Fibroblast of lung (primary cell): ENCODE results near the gene CLMN.

ENCODE experiments used
- EZH2 ChIP-seq: IDR thresholded peaks from 2 replicates; pipeline ENCODE4 v1.5.1; 2012; ENCODE audit warnings: low read length, control low read depth, mild to moderate bottlenecking; ENCODE audit errors: missing control alignments
- TF ChIP-seq, protein P1 (sequence below), 2 donors: IDR thresholded peaks in 1 of 2; conservative IDR thresholded peaks in 1 of 2; 1 replicate in 1 of 2; 2 replicates in 1 of 2; pipeline ENCODE4 v1.5.1; 2011 to 2012; ENCODE audit warnings: low read length in 2 of 2, control low read depth in 1 of 2, inconsistent platforms in 1 of 2, low read depth in 1 of 2, mild to moderate bottlenecking in 1 of 2

DNA sequence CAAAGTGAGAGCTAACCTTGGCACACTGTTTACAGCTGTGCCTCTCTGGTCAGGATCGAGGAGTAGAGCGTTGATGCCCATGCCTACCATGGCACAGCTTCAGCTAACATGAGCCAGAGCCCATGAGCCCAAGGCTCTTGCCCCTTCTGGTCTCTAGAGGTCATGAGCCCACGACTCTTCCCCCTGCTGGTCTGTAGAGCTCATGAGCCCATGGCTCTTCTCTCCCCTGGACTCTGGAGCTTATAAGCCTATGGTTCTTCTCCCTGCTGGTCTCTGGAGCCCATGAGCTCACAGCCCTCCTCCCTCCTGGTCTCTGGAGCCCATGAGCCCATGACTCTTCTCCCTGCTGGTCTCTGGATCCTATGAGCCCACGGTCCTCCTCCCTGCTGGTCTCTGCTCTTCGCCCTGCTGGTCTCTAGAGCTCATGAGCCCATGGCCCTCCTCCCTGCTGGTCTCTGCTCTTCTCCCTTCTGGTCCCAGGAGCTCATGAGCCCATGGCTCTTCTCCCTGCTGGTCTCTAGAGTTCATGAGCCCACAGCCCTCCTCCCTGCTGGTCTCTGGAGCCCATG lies 16.6 kb upstream of the CLMN start:
- TF ChIP-seq, protein P1, sequence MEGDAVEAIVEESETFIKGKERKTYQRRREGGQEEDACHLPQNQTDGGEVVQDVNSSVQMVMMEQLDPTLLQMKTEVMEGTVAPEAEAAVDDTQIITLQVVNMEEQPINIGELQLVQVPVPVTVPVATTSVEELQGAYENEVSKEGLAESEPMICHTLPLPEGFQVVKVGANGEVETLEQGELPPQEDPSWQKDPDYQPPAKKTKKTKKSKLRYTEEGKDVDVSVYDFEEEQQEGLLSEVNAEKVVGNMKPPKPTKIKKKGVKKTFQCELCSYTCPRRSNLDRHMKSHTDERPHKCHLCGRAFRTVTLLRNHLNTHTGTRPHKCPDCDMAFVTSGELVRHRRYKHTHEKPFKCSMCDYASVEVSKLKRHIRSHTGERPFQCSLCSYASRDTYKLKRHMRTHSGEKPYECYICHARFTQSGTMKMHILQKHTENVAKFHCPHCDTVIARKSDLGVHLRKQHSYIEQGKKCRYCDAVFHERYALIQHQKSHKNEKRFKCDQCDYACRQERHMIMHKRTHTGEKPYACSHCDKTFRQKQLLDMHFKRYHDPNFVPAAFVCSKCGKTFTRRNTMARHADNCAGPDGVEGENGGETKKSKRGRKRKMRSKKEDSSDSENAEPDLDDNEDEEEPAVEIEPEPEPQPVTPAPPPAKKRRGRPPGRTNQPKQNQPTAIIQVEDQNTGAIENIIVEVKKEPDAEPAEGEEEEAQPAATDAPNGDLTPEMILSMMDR (conservative IDR thresholded peaks at IDR 0.05 in 1 of 2, IDR thresholded peaks at IDR 0.05 in 1 of 2; ENCODE audit: low read depth in 1 of 2, low read length in 2 of 2), result no peak
- TF ChIP-seq EZH2, result no peak
